ENCODE results near the gene S100A2.

S100A2 gene

GRCh38 chr1:153565529-153566374, at the start of gene S100A2:
S100A2 (minus strand) TSS chr1:153565844; CDS start chr1:153563877, 1,967 bp downstream.
- peak; percentile 91 for DNase-seq

GRCh38 chr1:153615406-153615805, 49.8 kb upstream of the S100A2 start:
- no peak for DNase-seq

GRCh38 chr1:153614906-153615305, 49.3 kb upstream of the S100A2 start:
- no peak for DNase-seq

DNA sequence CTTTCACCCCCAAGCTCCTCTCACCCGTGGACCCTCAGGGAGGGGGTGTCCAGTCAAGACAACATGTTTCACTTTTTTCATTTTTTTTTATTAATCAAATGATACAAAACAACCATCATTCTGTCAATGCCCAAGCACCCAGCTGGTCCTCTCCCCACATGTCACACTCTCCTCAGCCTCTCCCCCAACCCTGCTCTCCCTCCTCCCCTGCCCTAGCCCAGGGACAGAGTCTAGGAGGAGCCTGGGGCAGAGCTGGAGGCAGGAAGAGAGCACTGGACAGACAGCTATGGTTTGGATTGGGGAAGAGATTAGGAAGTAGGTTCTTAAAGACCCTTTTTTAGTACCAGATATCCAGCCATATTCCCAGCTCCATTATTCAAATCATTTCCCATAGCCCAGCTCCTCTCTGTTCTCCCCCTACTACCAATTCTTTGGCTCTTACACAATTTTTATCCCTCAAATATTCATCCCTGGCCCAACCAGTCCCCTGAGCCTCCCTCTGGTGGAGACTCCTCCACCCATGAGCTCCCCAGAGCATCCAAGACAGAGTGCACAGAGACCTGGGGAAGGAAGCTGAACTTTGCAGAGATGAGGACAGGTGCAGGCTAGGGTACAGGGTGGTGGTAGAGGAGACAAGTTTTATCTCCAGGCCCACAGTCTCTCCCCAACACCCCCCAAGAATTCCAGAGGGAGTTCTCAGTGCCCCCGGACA, 48.7 kb upstream of the S100A2 start:
- DNase-seq, result no peak

DNA sequence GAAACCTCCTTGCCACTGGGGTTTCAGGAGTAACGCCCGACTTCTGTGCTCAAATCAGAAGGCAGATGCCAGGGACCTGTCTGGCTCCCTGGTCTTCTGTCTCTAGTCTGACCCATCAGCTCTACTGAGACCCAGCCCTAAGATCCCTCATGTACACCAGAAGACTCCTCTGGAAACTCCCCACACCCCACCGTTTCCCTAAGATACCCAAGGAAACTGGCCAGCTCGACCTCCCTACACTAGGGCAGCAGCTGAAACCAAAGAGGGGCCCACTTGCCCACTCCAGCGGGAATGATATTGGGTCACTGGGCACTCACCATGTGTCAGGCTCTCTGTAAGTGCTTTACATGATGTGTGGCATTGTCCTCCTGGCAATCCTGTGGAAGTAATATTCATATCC, 47.8 kb upstream of the S100A2 start:
- no peak for DNase-seq

DNA sequence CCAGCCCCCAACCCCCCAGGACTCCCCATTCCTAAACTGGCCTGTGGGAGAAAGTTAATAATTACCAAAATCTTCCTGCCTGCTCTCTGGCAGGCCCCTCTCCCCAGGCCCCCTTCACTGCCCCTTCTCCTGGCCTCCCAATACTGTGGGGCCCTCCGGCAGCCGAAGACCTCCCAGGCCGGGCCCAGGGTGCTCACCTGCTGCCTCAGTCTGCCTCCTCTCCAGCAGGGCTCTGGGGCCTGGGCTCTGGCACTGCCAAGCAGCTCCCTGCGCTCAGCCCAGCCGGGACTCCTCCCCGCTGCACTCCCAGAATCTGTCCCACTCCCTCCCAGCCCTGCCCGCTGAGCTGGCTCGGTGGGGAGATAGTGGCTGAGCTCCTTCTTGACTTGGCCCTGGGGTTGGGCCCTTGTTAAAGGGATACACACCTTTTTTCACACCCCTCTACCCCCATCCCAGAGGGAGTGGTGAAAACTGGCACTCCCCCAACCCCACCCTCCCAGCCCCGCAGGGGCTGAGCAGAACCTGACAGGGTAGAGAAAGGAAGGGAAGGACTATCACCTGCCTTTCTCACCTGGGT, 47.2 kb upstream of the S100A2 start, which contains the start of gene S100A16:
TSS of gene S100A16 (minus strand) at position 383 of the 577 bp plus-strand sequence. CDS start 4,986 bp downstream, outside the sequence.
- DNase-seq, result peak; percentile 91

- DNase-seq, result peak; percentile 12
Observed at GRCh38 chr1:153612111-153612754, 46.6 kb upstream of the S100A2 start.

GRCh38 chr1:153611356-153611755, 45.7 kb upstream of the S100A2 start:
- DNase-seq, result no peak

DNA sequence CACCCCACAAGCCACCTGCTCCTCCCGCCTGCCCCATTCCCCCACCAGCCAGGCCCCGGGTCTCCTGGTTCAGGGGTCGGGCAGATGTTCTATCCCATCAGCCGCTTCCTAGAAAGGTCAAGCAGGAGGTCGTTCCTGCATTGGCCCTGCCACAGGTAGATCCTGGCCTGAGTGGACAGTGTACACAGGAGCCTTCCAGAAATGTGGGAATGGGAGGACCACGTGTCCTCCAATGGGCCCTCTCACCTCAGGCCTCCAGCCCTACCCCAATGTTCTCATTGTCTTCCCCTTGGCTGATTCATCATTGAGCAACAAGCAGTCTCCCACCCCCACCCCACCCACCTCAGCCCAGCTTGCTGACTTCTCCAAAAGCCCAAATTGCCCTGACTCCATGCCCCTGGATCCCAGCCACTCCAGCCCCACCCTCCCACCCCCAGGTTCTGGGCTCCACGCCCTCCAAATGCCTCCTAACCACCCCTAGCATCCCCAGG, 45.2 kb upstream of the S100A2 start:
- peak; percentile 78 for DNase-seq

GRCh38 chr1:153610334-153610733, 44.7 kb upstream of the S100A2 start:
- DNase-seq, result peak; percentile 67

DNA sequence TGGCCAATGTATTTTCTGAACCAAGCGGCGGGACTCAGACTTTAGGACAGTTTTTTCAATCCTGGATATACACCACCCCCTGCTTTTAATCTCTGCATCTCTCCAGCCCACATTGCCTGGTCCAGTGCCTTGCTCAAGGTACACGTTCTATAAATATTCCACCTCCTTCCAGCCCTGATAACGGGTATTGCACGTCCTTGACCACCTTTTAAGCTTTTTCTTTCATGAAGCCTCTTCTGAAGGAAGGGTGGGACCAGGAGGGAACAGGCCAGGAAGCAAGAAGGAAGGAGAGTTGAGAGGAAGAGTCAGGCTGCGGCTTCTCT, 43.9 kb upstream of the S100A2 start:
- peak; percentile 49 for DNase-seq

GRCh38 chr1:153608742-153609584, 43.3 kb upstream of the S100A2 start:
- DNase-seq, result peak; percentile 97

GRCh38 chr1:153608089-153608682, 42.5 kb upstream of the S100A2 start:
- no peak for DNase-seq

DNA sequence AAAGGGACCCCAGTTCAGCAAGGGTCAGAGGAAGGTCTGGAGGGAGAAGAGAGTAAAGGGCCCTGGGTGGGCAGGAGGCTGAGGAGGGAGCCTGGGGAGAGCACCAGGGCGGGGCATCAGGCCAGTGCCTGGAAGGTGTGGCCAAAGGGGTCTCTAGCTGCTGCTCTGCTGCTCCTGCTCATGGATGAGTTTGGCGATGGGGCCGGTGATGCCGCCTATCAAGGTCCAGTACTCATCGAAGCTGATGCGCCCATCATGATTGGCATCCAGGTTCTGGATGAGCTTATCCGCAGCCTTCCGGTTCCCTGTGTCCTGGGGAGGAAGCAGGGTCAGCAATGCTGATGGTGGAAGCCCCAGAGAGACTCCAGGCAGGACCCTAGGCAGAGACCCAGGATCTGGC, 41.7 kb upstream of the S100A2 start:
- no peak for DNase-seq

DNA sequence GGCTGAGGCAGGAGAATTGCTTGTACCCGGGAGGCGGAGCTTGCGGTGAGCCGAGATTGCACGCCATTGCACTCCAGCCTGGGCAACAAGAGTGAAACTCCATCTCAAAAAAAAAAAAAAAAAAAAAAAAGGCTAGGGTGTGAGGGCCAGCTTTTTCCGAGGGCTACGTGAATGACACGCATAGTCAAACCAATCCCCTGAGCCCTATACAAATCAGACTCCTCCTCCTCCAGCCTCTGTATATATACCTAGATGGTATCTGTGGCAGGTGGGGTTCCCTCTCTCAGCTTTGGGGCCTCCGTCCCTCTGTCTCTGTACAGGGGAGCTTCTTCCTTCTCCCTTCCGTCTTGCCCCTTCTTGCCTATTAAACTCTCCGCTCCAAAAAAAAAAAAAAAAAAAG, 40.5 kb upstream of the S100A2 start:
- DNase-seq, result no peak

GRCh38 chr1:153602749-153603148, 37.1 kb upstream of the S100A2 start:
- no peak for DNase-seq

GRCh38 chr1:153599847-153600246, 34.2 kb upstream of the S100A2 start:
- DNase-seq, result no peak

- DNase-seq, result no peak
Observed at GRCh38 chr1:153598309-153599172, 32.9 kb upstream of the S100A2 start.

GRCh38 chr1:153597206-153597605, 31.6 kb upstream of the S100A2 start:
- DNase-seq, result peak; percentile 43

DNA sequence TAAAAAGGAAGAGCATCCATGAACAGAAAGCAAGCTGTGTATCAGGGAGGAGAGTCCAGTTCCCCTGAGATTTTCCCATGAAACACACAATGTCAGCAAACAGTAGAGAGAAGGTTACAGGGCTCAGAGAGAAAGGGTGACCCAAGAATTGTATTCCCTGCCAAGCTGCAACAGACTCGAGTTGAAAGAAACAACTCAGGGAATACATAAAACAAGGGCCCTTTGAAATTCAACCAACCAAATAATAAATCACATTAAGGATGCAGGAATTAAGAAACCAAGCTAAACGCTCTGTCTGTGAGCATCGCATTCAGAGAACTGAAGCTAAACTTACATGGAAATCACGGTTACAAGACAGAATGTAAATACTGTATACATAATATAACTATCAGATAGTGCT, 27.1 kb upstream of the S100A2 start:
- no peak for DNase-seq

DNA sequence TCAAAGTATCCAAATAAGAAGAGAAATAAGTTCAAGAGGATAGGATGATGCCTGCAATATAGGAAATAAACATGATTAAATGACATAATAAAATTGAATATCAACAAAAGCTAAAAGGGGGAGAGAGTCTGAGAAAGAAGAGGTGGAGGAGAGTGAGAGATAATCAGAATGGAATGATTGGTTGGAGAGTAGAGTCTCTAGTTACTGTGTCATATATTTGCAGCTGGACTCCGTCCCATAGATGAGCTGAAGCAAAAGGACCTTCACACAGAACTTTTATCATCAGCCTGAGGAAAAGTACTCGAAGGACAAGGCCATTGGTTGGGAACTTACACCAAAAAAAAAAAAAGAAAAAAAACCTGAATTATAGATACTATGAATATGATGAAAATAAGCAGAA, 22.8 kb upstream of the S100A2 start:
- no peak for DNase-seq

Measured in NCI-H226 (cell line).